ENCODE data around the gene PRKCA. TPM values are rescaled to one million over a fixed set of nuclear protein-coding genes. Genes with fewer than 3 reads are reported as not detected.

PRKCA gene
- total and polyA plus RNA-seq, 9 of the 15 experiments (the other 6 are each of a cell fraction or from before 2014, with no cell fraction given), result 3.2 to 33.0 (median 17.8) TPM

GRCh38 chr17:66494023-66494803 lies 191.8 kb downstream of the PRKCA start (continued):
- TF ChIP-seq MGA (IDR thresholded peaks at IDR 0.05), result peak; percentile 34; the same call in 1 of the 2 replicates
- TF ChIP-seq EHMT2 (IDR thresholded peaks at IDR 0.05), result 0 out of 2 replicates have a peak, but pooled peaks have one; percentile 63
- no peak for TF ChIP-seq ZBTB40 (IDR thresholded peaks at IDR 0.05)
- no peak for TF ChIP-seq ZBTB40 (CRISPR knock-in tag; IDR thresholded peaks at IDR 0.05)

Measured in K562 (cell line).